ACC112 (cell line): ENCODE results near the gene TMEM135.

Source experiments
- H2AFZ ChIP-seq: fragments of 200-600 bp; sonication (generic); one replicate; pipeline ENCODE4 v1.6.0; 2017; ENCODE audit warnings: antibody characterized with exemption, low read length; ENCODE audit not compliant: unreplicated experiment
- H3K27ac ChIP-seq: fragments of 200-600 bp; sonication (generic); 2 replicates; pipeline ENCODE4 v1.5.1; 2014; ENCODE audit warnings: low read depth, mild to moderate bottlenecking, antibody characterized with exemption, low read length, moderate library complexity
- H3K27me3 ChIP-seq: fragments of 200-600 bp; sonication (generic); 2 replicates; pipeline ENCODE4 v1.6.1; 2014; ENCODE audit warnings: mild to moderate bottlenecking, antibody characterized with exemption, low read length, moderate library complexity, mixed read lengths; ENCODE audit not compliant: insufficient read depth
- H3K36me3 ChIP-seq: fragments of 200-600 bp; sonication (generic); 2 replicates; pipeline ENCODE4 v1.6.1; 2016; ENCODE audit warnings: mild to moderate bottlenecking, antibody characterized with exemption, low read length, moderate library complexity, mixed read lengths; ENCODE audit not compliant: insufficient read depth
- H3K4me1 ChIP-seq: fragments of 200-600 bp; sonication (generic); one replicate; pipeline ENCODE4 v1.6.1; 2016; ENCODE audit warnings: low read length, mixed read lengths; ENCODE audit not compliant: insufficient read depth, unreplicated experiment, control insufficient read depth
- H3K4me3 ChIP-seq: fragments of 200-600 bp; sonication (generic); 2 replicates; pipeline ENCODE4 v1.5.1; 2014; ENCODE audit warnings: mild to moderate bottlenecking, low read depth, low read length
- H3K79me2 ChIP-seq: fragments of 200-600 bp; sonication (generic); one replicate; pipeline ENCODE4 v1.6.0; 2016; ENCODE audit warnings: low read length; ENCODE audit not compliant: control insufficient read depth, unreplicated experiment, insufficient read depth

Gene TMEM135

DNA sequence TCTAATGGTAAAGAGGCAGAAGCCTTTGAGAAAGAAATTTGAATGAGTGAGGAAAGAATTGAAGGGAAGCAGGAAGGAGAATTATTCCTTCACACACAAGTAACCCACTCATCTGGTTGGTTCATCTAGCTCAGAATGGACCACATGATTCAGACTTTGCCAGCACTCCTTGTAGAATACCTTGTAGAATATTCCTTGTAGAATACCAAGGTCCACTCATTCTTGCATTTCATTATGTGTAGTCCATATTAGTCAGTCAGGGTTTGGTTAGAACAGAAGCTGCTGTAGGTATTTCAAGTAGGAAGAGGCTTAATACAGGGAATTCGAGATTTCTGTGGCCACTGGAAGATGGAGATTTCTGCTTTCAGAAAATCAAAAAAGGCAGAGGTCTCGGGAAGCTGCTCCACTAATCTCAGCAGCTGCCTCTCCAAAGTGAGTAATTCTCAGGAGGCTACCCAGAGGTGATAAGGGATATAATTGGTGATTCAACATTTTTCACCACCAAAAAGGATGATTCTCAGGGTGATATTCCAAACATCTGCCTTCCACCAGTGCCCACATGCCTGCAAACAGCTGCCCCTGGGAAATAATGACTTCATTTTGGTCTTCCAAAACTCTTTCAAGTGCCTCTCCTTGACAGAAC is 329.1 kb downstream of the TMEM135 start:
- no peak overlapping the region for H3K27ac ChIP-seq
- H3K79me2 ChIP-seq = no peaks in the 10 kb centered on the region

GRCh38 chr11:87368151-87368550 is 330.4 kb downstream of the TMEM135 start:
- Histone ChIP-seq H3K4me1 (peaks cover 19% of the 10 kb centered on the region), H3K27me3 (0 out of 2 replicates have a peak, but pooled peaks cover 3% of the 10 kb centered on the region), H3K36me3 (no peaks in the 10 kb centered on the region), H2AFZ (no peak overlapping the region), H3K4me3 (no peak overlapping the region), H3K27ac (no peak overlapping the region), H3K79me2 (no peaks in the 10 kb centered on the region)

More for the DNA sequence above, 329.1 kb downstream of the TMEM135 start:
- Histone ChIP-seq H3K4me3 (no peak overlapping the region), H3K36me3 (no peaks in the 10 kb centered on the region), H3K4me1 (peaks cover 19% of the 10 kb centered on the region), H2AFZ (no peak overlapping the region), H3K27me3 (no peaks in the 10 kb centered on the region)

DNA sequence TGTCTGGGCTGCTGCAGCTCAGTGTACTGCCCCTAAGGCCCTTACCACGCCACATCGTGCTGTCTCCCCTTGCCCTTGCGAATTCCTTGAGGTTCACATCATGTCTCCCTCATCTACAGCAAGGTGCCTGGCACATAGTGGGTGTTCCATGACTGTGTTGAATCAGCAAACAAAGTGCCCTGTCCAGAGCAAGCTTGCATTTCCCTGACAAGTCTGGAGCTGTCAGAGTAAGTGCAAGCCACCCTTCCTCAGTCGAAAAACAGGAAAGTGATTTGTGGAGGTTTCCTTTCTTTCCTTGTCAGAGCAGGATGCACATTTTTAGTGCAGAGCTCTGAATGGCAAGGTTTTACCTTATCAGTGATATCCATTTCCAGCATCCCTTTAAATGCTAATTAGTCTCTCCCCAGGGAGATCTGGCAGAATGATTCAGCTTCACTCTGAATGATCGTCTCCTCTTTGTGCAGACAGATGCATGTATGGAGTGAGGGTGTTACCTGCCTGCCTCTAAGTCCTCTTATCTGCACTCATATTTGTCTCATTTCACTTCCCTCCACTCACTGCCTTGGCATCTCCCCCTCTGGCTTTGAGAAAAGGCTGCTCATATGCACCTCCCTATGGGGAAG is 331.2 kb downstream of the TMEM135 start:
- no peak overlapping the region for H2AFZ ChIP-seq
- H3K4me1 ChIP-seq = peaks cover 19% of the 10 kb centered on the region
- no peak overlapping the region for H3K27ac ChIP-seq
- no peaks in the 10 kb centered on the region for H3K36me3 ChIP-seq
- 0 out of 2 replicates have a peak, but pooled peaks cover 3% of the 10 kb centered on the region for H3K27me3 ChIP-seq
- H3K4me3 ChIP-seq = no peak overlapping the region
- no peaks in the 10 kb centered on the region for H3K79me2 ChIP-seq

DNA sequence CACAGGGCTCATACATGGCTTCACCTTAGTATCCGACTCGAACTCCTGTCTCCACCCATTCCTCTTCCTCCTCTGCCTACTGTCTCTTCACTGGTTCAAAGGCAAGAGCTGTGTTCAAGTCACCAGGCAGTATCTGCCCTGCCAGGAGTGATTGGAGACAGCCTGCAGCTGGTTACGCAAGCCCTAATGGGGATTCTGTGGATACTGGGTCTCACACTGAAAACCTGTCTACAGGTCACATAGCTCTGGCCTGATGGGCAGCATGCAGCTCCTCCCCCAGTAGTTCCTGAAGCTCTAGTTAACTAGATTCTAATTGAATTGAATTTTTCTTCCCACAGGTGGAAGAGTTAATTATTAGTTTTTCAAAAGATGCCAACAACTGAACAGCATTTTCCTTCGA is 332.2 kb downstream of the TMEM135 start:
- Histone ChIP-seq H3K27me3 (0 out of 2 replicates have a peak, but pooled peaks cover 3% of the 10 kb centered on the region), H3K79me2 (no peaks in the 10 kb centered on the region), H3K27ac (no peak overlapping the region), H3K4me3 (no peak overlapping the region), H3K36me3 (no peaks in the 10 kb centered on the region), H2AFZ (no peak overlapping the region), H3K4me1 (peaks cover 19% of the 10 kb centered on the region)

DNA sequence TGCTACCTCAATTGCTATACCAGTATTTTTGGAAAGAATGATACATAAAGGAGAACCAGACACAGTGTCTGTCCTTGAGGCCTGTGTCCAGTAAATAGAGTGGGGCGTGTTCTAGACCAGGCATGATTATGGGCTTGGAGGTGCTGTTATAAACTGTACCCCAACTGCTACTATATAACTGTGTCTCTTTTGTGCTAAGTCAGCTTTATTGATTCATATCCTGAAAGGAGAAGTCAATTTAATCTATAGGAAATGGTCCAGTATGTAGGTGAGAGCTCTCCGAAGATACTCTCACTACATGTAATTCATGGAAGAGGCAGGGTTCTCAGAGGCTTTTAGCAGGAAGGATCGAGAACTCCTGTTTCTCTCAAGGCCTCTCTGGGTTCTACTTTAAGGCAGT is 334.3 kb downstream of the TMEM135 start:
- H3K27ac ChIP-seq = no peak overlapping the region

More for the DNA sequence above, 334.3 kb downstream of the TMEM135 start:
- peaks cover 18% of the 10 kb centered on the region for H3K4me1 ChIP-seq
- H3K79me2 ChIP-seq = no peaks in the 10 kb centered on the region
- no peak overlapping the region for H2AFZ ChIP-seq
- H3K36me3 ChIP-seq = no peaks in the 10 kb centered on the region
- H3K4me3 ChIP-seq = no peak overlapping the region
- H3K27me3 ChIP-seq = 0 out of 2 replicates have a peak, but pooled peaks cover 3% of the 10 kb centered on the region
